ENCODE results near the gene CHAF1A. TPM values are rescaled to one million over a fixed set of nuclear protein-coding genes. Genes with fewer than 3 reads are reported as not detected.
A peak's percentile ranks its signal among the peaks of the same experiment; 100 is the strongest.

Gene CHAF1A
- total and polyA plus RNA-seq, 3 donors from 2014 or later: 24.1 to 37.7 (median 28.6) TPM

DNA sequence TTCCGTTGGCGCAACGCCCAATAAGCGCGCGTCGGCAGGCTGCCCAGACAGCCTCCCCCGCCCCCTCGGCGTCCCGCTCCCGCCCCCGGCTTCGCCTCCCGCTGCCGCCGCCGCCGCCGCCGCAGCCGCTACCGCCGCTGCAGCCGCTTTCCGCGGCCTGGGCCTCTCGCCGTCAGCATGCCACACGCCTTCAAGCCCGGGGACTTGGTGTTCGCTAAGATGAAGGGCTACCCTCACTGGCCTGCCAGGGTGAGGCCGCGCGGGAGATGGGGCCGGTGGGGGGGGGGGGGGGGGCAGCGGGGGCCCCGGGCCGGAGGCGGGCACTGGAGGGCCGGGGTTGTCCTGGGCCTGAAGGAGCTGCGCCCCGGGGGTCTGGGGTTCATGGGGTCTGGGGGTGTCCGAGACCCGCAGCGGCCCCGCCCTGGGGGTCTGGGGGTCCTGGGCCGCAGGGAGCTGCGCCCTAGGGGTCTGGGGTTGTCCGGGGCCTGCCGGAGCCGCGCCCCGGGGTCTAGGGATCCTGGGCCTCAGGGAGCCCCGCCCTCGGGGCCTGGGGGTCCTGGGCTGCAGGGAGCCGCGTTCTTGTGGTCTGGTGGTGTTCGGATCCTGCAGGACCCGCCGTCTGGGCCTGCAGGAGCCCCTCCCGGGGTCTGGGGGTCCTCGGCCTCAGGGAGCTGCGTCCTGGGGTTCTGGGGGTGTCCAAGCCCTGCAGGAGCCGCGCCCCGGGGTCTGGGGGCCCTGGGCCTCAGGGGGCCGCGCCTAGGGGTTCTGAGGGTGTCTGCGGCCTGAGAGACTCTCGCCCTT lies 69.9 kb downstream of the CHAF1A start, which contains the start of gene HDGFL2:
HDGFL2 (plus strand) TSS at position 124 of the 801 bp plus-strand sequence; CDS start at position 178, 54 bp downstream.
- Histone ChIP-seq H3K4me1 (peaks cover 21% of the 10 kb centered on the region), H3K27me3 (no peaks in the 10 kb centered on the region), H3K27ac (peak within 1 kb of the TSS; percentile 60 to 80), H3K4me3 (peak within 1 kb of the TSS; percentile 88 to 91), H3K9me3 (no peaks in the 10 kb centered on the region), H3K36me3 (ENCODE audit: low read depth, missing control alignments) (no peaks in the 10 kb centered on the region)
- no peak for TF ChIP-seq POLR2A (IDR thresholded peaks at IDR 0.05)
- TF ChIP-seq, protein P1, sequence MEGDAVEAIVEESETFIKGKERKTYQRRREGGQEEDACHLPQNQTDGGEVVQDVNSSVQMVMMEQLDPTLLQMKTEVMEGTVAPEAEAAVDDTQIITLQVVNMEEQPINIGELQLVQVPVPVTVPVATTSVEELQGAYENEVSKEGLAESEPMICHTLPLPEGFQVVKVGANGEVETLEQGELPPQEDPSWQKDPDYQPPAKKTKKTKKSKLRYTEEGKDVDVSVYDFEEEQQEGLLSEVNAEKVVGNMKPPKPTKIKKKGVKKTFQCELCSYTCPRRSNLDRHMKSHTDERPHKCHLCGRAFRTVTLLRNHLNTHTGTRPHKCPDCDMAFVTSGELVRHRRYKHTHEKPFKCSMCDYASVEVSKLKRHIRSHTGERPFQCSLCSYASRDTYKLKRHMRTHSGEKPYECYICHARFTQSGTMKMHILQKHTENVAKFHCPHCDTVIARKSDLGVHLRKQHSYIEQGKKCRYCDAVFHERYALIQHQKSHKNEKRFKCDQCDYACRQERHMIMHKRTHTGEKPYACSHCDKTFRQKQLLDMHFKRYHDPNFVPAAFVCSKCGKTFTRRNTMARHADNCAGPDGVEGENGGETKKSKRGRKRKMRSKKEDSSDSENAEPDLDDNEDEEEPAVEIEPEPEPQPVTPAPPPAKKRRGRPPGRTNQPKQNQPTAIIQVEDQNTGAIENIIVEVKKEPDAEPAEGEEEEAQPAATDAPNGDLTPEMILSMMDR (IDR thresholded peaks at IDR 0.05): no peak
- DNase-seq: no peak
- WGBS, 2 donors: 1 to 2% methylated on average over 11 to 45 of the region's 71 CpGs
- intact Hi-C loops (cut with DNase I; ENCODE audit: low total_unique reads): no loop called here

DNA sequence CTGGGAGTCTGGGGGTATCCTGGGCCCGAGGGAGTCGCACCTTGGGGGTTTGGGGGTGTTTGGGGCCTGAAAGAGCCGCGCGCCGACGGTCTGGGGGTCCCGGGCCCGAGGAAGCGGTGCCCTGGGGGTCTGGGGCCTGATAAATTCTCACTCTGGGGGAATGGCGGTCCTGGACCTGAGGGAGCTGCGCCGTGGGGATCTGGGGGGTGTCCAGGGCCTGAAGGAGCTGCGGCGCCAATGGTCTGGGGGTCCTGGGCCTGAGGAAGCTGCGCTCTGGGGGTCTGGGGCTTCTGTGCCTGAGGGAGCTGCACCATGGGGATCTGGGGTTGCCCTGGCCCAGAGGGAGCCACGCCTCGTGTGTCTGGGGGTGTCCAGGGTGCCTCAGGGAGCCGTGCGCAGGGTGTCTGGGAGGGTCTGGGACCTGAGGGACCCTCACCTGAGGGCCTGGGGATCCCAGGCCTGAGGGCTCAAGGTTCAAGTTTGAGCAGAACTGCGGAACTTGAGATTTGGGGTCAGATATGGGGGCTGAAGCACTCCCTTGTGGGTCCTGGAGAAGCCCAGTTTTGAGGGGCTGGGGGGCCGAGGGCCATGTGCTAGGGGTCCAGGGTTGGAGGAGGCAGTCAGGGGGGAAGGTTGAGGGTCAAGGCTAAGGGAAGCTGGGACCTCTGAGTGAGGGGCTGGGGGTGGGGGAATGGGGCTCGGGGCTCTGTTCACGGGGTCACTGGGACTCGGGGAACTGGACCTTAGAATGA lies 70.7 kb downstream of the CHAF1A start:
- intact Hi-C loops (cut with DNase I; ENCODE audit: low total_unique reads): no loop called here
- 12 to 28% methylated on average over 3 to 25 of the region's 25 CpGs for WGBS, 2 donors

DNA sequence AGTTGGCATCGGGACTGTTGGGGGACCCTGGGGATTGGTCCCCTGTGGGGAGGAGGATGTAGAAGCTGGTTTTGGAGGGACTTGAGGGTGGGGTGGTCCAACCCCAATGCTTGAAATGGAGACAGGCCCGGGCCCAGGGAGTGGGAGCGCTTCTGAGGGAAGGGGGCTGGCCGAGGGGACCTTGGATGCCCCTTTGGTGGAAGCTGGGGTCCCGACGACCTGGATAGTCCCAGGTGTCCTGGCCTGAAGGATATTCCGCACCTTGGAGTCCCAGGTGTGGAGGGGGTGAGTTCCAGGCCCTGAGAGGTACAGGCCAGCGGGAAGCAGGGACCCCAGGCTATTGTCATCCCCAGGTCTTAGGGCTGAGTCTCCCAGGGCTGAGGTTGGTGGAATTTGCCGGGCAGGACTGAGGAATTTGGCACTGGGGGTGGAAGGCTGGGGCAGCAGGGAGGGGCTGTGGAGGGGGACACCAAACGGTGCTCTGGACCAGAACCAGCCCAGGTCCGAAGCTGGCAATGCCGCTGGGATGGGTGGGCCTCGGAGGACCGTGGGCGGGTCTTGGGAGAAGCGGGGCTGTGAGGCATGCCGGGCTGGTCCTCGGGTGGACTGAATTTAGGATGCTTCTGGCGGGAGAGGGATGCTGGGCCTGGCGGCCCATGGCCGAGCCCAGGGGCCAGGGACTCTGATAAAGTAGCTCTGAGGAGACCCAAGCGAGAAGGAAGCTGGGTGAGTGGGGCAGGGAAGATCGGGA lies 71.5 kb downstream of the CHAF1A start:
- no peak for TF ChIP-seq POLR2A (IDR thresholded peaks at IDR 0.05)
- TF ChIP-seq, protein P1 (IDR thresholded peaks at IDR 0.05): no peak
- Histone ChIP-seq H3K4me3 (peak overlapping the region in 1 of 2 donors; percentile 28), H3K36me3 (ENCODE audit: low read depth, missing control alignments) (no peaks in the 10 kb centered on the region), H3K4me1 (peaks cover 21% of the 10 kb centered on the region), H3K27me3 (no peaks in the 10 kb centered on the region), H3K27ac (no peak overlapping the region), H3K9me3 (no peaks in the 10 kb centered on the region)
- intact Hi-C loops (cut with DNase I; ENCODE audit: low total_unique reads): no loop called here
- WGBS, 2 donors: 11 to 17% methylated on average over 20 to 23 of the region's 23 CpGs
- no peak for DNase-seq

More for the DNA sequence above, 70.7 kb downstream of the CHAF1A start:
- H3K4me3 ChIP-seq: peak overlapping the region; percentile 88 to 91
- H3K27ac ChIP-seq: peak overlapping the region in 1 of 2 donors; percentile 60
- no peaks in the 10 kb centered on the region for H3K36me3 ChIP-seq (ENCODE audit: low read depth, missing control alignments)
- TF ChIP-seq POLR2A (IDR thresholded peaks at IDR 0.05): no peak
- TF ChIP-seq, protein P1 (IDR thresholded peaks at IDR 0.05): no peak
- H3K9me3 ChIP-seq: no peaks in the 10 kb centered on the region
- no peak for DNase-seq
- no peaks in the 10 kb centered on the region for H3K27me3 ChIP-seq
- peaks cover 21% of the 10 kb centered on the region for H3K4me1 ChIP-seq

DNA sequence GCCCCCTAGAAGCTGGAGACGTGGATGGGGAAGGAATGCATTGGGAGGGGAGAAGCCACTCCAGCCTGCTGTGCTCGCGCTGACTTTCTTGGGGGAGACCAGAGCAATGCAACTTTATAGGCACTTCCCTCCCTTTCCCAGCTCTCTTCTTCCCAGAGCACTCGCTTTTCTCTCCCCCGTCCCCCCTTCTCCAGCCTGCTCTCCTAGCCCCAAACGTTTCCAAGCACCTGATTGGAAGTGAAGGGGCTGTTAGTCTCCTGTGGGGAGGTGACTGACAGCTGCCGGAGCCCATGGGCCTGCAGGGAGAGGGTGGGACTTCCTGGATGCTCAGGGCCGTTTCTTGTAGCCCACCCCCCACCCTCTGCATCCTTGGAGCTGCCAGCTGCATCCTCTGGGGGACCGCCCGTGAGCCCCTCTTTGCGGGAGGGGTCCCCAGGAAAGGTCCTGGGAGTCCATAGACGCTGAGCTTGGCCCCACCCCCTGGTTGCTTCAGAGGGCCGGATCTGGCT lies 72.1 kb downstream of the CHAF1A start:
- 17 to 22% methylated on average over 9 to 13 of the region's 13 CpGs for WGBS, 2 donors
- no peak for TF ChIP-seq POLR2A (IDR thresholded peaks at IDR 0.05)
- TF ChIP-seq, protein P1 (IDR thresholded peaks at IDR 0.05): no peak
- intact Hi-C loops (cut with DNase I; ENCODE audit: low total_unique reads): no loop called here
- Histone ChIP-seq H3K9me3 (no peaks in the 10 kb centered on the region), H3K4me1 (peaks cover 21% of the 10 kb centered on the region), H3K27me3 (no peaks in the 10 kb centered on the region), H3K36me3 (ENCODE audit: low read depth, missing control alignments) (no peaks in the 10 kb centered on the region), H3K27ac (no peak overlapping the region), H3K4me3 (peak overlapping the region in 1 of 2 donors; percentile 28)
- peak; percentile 85 for DNase-seq
